K562 (cell line): ENCODE results near the gene INO80E. TPM values are rescaled to one million over a fixed set of nuclear protein-coding genes. Genes with fewer than 3 reads are reported as not detected.

Source experiments
- ATAC-seq: fragments of 200-7000 bp; cut with Tn5 transposase; 3 replicates; pipeline ENCODE4 v1.9.1; 2020; ENCODE audit warnings: moderate library complexity
- BruUV-seq: library from RNA; stranded (reverse); fragments of 400-500 nt; replicated peaks from 2 replicates; lab custom pipeline; 2021; lab: Mats Ljungman, UMichigan
- CTCF ChIA-PET: fragments of 300-600 bp; formaldehyde crosslinking; extraction: SDS; loops from one replicate; lab custom pipeline; 2021; ENCODE audit warnings: low intra/inter-chr PET ratio; lab: Yijun Ruan, JAX
- POLR2A ChIA-PET: fragments of 300-600, 350-650 bp; sonication (Branson Sonifier 250); formaldehyde crosslinking; extraction: SDS; loops from one replicate; lab custom pipeline; 2021; ENCODE audit warnings: antibody characterized with exemption, inconsistent platforms; lab: Yijun Ruan, JAX
- DNase-seq, 4 experiments: peaks; one replicate each; pipeline versions ENCODE4 v3.0.0 to v3.0.0-alpha.2; 2011 to 2018; ENCODE audit warnings: low spot score in 3 of 4, mixed read lengths in 3 of 4; ENCODE audit errors: extremely low read depth in 1 of 4
- FAIRE-seq: peaks from 2 replicates; lab custom pipeline; 2011; peaks lifted over from hg19 to GRCh38; lab: Jason Lieb, UNC
- H2AFZ ChIP-seq: 2 replicates; pipeline ENCODE4 v1.6.0; 2011; ENCODE audit warnings: low read depth, low read length, control low read depth, inconsistent platforms
- H3K27ac ChIP-seq: fragments of 200-600 bp; 3 replicates; pipeline ENCODE4 v1.8.0; 2011; ENCODE audit warnings: low read depth, mild to moderate bottlenecking, control low read depth, inconsistent platforms, low read length, moderate library complexity, mixed read lengths; ENCODE audit errors: extremely low read depth
- H3K27me3 ChIP-seq, 2 experiments: fragments of 300-600 bp in 1 of 2; 2 replicates in 1 of 2; 3 replicates in 1 of 2; pipeline versions ENCODE4 v1.6.0 to v1.8.0; 2011; ENCODE audit warnings: inconsistent platforms in 2 of 2, low read length in 2 of 2, mild to moderate bottlenecking in 1 of 2, mixed read lengths in 1 of 2, moderate library complexity in 1 of 2; ENCODE audit not compliant: control insufficient read depth in 2 of 2, insufficient read depth in 2 of 2
- H3K36me3 ChIP-seq: fragments of 300-600 bp; 3 replicates; pipeline ENCODE4 v1.8.0; 2011; ENCODE audit warnings: mild to moderate bottlenecking, low read length, inconsistent platforms; ENCODE audit not compliant: control insufficient read depth, insufficient read depth
- H3K4me1 ChIP-seq, 2 experiments: fragments of 200-600 bp in 1 of 2; replicated peaks in 1 of 2; 2 replicates in 1 of 2; 3 replicates in 1 of 2; pipeline versions ENCODE4 v1.5.1 to v1.8.0; 2011; ENCODE audit warnings: inconsistent platforms in 2 of 2, low read length in 2 of 2, mild to moderate bottlenecking in 1 of 2, mixed read lengths in 1 of 2, moderate library complexity in 1 of 2; ENCODE audit not compliant: control insufficient read depth in 2 of 2, insufficient read depth in 2 of 2
- H3K4me2 ChIP-seq: 2 replicates; pipeline ENCODE4 v1.6.1; 2011; ENCODE audit warnings: low read length, control low read depth, inconsistent platforms, mixed read lengths; ENCODE audit not compliant: insufficient read depth
- H3K4me3 ChIP-seq: fragments of 200-600 bp; sonication (generic), shearing (Covaris generic); 2 replicates; pipeline ENCODE4 v1.5.1; 2016; ENCODE audit warnings: control low read depth, inconsistent platforms
- H3K79me2 ChIP-seq: fragments of 200-600 bp; 3 replicates; pipeline ENCODE4 v1.8.0; 2011; ENCODE audit warnings: low read length, inconsistent platforms; ENCODE audit not compliant: control insufficient read depth, insufficient read depth
- H3K9ac ChIP-seq, 2 experiments: 2 replicates each; pipeline versions ENCODE4 v1.6.0 to v1.6.1; 2011; ENCODE audit warnings: low read depth in 2 of 2, low read length in 2 of 2, control low read depth in 1 of 2, inconsistent platforms in 1 of 2, mild to moderate bottlenecking in 1 of 2, mixed read lengths in 1 of 2; ENCODE audit not compliant: insufficient read depth in 1 of 2
- H3K9me1 ChIP-seq: one replicate; pipeline ENCODE4 v1.6.0; 2011; ENCODE audit warnings: inconsistent platforms, mild to moderate bottlenecking, low read length, moderate library complexity; ENCODE audit not compliant: control insufficient read depth, insufficient read depth
- H3K9me3 ChIP-seq: replicated peaks from 2 replicates; pipeline ENCODE4 v1.5.1; 2011; ENCODE audit warnings: low read depth, low read length, inconsistent platforms; ENCODE audit not compliant: control insufficient read depth, insufficient read depth
- H4K20me1 ChIP-seq: replicated peaks from 2 replicates; pipeline ENCODE4 v1.6.1; 2011; ENCODE audit warnings: low read length, inconsistent platforms, mixed read lengths; ENCODE audit not compliant: control insufficient read depth, insufficient read depth
- BHLHE40 ChIP-seq: IDR thresholded peaks from 2 replicates; pipeline ENCODE4 v1.6.1; 2011; ENCODE audit warnings: low read length, improper control_type of control experiment
- HDAC2 ChIP-seq: fragments of 450-650 bp; IDR thresholded peaks from 2 replicates; pipeline ENCODE4 v1.6.1; 2016; ENCODE audit warnings: mild to moderate bottlenecking
- SPI1 ChIP-seq: IDR thresholded peaks from 2 replicates; pipeline ENCODE4 v1.6.1; 2011; ENCODE audit warnings: low read depth, low read length, control low read depth, borderline replicate concordance
- THRB ChIP-seq: fragments of 450-650 bp; formaldehyde crosslinking; conservative IDR thresholded peaks from 2 replicates; pipeline ENCODE4 v1.4.0; 2022; ENCODE audit warnings: mild to moderate bottlenecking, missing genetic modification characterization
- ZSCAN29 ChIP-seq: fragments of 450-650 bp; IDR thresholded peaks from 2 replicates; pipeline ENCODE4 v1.6.1; 2017
- WGBS: fragments of 100-300 bp; shearing (Covaris generic); methylation state at CpG from one replicate; pipeline ENCODE4 v1.1.6; 2016; ENCODE audit warnings: low coverage, mixed read lengths; ENCODE audit not compliant: insufficient coverage; ENCODE audit errors: missing lambda C conversion rate; 5-methylcytosine and 5-hydroxymethylcytosine counted together
- in situ Hi-C: fragments of 300-500 bp; cut with MboI; formaldehyde crosslinking; loops from 4 replicates; pipeline ENCODE4 v1.15.0; 2018; ENCODE audit warnings: inconsistent platforms, mixed read lengths
- intact Hi-C: fragments of 100-400 bp; cut with micrococcal nuclease; formaldehyde crosslinking; loops from 2 replicates; pipeline ENCODE4 v1.14.2; 2022
- polyA plus RNA-seq, 8 experiments: library from polyadenylated mRNA; depleted of rRNA in 4 of 8; stranded (reverse) in 5 of 8; unstranded in 3 of 8; fragments of >200 nt; fragmentation: Nextera tagmentation in 2 of 8; fragmentation: Illumina TruSeq in 1 of 8; extraction: Ambion mirVana in 2 of 8; extraction: Trizol in 1 of 8; gene quantifications; 2 replicates each; pipeline versions ENCODE4 v1.2.1 to v1.2.3, GENCODE V29; 2011 to 2014; ENCODE audit warnings: inconsistent platforms in 1 of 8, missing spikeins in 1 of 8
- total RNA-seq, 7 experiments: library from RNA; depleted of rRNA in 6 of 7; stranded (reverse); fragments of >200 nt in 6 of 7; fragmentation: Illumina TruSeq in 2 of 7; extraction: Trizol in 2 of 7; gene quantifications; 2 replicates each; pipeline versions ENCODE4 v1.2.1 to v1.2.3, GENCODE V29; 2011 to 2021; ENCODE audit warnings: low replicate concordance in 1 of 7
- TF ChIP-seq, protein P1 (sequence below): sonication (generic); formaldehyde crosslinking; IDR thresholded peaks from 2 replicates; pipeline ENCODE4 v1.8.1; 2023; ENCODE audit warnings: mild to moderate bottlenecking, missing genetic modification reagents

The INO80E gene
- total and polyA plus RNA-seq, 9 of the 15 experiments (the other 6 are each of a cell fraction or from before 2014, with no cell fraction given), result 0.31 to 102 (median 49.3) TPM

GRCh38 chr16:29989111-29989858 lies 6.8 kb upstream of the INO80E start (continued):
- TF ChIP-seq THRB, result 0 out of 2 replicates have a peak, but pooled peaks have one; percentile 39
- TF ChIP-seq, all 486 proteins: peak for 3

DNA sequence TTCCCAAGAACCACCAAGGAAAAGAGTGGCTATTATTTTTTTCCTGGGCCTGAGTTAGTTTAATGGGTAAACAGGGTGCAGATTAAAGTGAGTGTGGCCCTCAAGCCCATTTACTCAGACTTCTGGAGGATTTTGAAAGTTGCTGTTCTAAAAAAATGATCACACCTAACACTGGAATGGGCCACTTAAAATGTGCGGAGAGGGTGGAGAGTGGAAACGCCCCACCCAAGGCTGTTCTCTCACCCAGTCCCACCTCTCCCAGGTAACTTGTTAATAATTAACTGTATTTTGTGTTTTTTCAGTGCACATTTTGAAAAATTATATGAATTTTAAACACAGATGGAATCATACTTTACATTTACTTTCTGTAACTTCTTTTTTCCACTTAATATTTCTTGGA lies 6.0 kb upstream of the INO80E start:
- CTCF ChIA-PET, result no interaction called here

More for the DNA sequence above, 6.0 kb upstream of the INO80E start:
- no TSS peak for BruUV-seq
- POLR2A ChIA-PET, result interaction anchor here (1.0 to 2.1 kb wide), 2 partner anchors 13 to 16 kb away, joined by 9 to 14 read pairs; partner anchors contain the start of gene TAOK2
- Histone ChIP-seq H3K4me3 (no peak overlapping the region), H3K4me1 (peaks cover 9 to 41% of the 10 kb centered on the region in 2 experiments; a peak in 4 of 5 replicates), H3K9ac (no peak overlapping the region), H2AFZ (no peak overlapping the region), H3K79me2 (peaks cover under 1% of the 10 kb centered on the region; the same call in 1 of the 3 replicates), H3K27me3 (no peaks in the 10 kb centered on the region), H3K9me1 (no peaks in the 10 kb centered on the region), H4K20me1 (no peaks in the 10 kb centered on the region), H3K27ac (no peak overlapping the region), H3K4me2 (no peak overlapping the region), H3K36me3 (peaks cover 86% of the 10 kb centered on the region; the same call in 2 of the 3 replicates), H3K9me3 (no peaks in the 10 kb centered on the region)
- WGBS, result 78% methylated on average over 2 of the region's 2 CpGs
- ATAC-seq (no peak), FAIRE-seq (no peak), DNase-seq (no peak)
- no peak for TF ChIP-seq ZSCAN29
- TF ChIP-seq BHLHE40, result no peak
- TF ChIP-seq HDAC2, result no peak
- TF ChIP-seq, protein P1, sequence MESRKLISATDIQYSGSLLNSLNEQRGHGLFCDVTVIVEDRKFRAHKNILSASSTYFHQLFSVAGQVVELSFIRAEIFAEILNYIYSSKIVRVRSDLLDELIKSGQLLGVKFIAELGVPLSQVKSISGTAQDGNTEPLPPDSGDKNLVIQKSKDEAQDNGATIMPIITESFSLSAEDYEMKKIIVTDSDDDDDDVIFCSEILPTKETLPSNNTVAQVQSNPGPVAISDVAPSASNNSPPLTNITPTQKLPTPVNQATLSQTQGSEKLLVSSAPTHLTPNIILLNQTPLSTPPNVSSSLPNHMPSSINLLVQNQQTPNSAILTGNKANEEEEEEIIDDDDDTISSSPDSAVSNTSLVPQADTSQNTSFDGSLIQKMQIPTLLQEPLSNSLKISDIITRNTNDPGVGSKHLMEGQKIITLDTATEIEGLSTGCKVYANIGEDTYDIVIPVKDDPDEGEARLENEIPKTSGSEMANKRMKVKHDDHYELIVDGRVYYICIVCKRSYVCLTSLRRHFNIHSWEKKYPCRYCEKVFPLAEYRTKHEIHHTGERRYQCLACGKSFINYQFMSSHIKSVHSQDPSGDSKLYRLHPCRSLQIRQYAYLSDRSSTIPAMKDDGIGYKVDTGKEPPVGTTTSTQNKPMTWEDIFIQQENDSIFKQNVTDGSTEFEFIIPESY (CRISPR knock-in tag), result no peak
- no peak for TF ChIP-seq SPI1
- in situ Hi-C loops (no loop called here), intact Hi-C loops (no loop called here)
